Upper lobe of left lung (tissue), 4 donors: Measurements from ENCODE around the gene CTSF.

ENCODE experiments used
- EP300 ChIP-seq, 4 donors: sonication (generic); formaldehyde crosslinking; IDR thresholded peaks; one replicate each; pipeline ENCODE4 v1.5.1; 2017; ENCODE audit warnings: antibody characterized with exemption in 4 of 4, control low read depth in 2 of 4
- TF ChIP-seq, protein P1 (sequence below), 6 experiments: fragments of 450-650 bp in 4 of 6; fragments of 200-600 bp in 2 of 6; sonication (generic) in 2 of 6; IDR thresholded peaks; one replicate each; pipeline ENCODE4 v1.5.1; 2016 to 2019; ENCODE audit warnings: antibody characterized with exemption in 6 of 6

DNA sequence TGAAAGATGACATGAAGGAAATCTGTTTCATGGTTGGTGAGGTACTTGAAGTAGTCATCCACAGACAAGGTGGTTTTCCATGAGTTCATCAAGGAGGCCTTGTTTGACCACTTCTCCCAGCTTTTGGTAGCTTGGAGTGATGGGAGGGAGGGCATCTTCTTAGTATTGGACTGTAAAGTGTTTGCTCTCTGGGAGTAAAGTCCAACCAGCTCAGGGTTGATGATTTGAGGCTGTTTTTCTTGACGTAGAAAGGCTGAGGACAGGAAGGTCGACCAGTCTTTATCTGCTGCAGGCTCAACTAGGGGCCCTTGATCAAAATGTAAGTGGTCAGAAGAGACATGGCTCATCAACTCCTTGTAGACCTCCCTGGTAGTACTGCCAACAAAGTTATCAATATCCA is 22.8 kb upstream of the CTSF start:
- TF ChIP-seq, protein P1, sequence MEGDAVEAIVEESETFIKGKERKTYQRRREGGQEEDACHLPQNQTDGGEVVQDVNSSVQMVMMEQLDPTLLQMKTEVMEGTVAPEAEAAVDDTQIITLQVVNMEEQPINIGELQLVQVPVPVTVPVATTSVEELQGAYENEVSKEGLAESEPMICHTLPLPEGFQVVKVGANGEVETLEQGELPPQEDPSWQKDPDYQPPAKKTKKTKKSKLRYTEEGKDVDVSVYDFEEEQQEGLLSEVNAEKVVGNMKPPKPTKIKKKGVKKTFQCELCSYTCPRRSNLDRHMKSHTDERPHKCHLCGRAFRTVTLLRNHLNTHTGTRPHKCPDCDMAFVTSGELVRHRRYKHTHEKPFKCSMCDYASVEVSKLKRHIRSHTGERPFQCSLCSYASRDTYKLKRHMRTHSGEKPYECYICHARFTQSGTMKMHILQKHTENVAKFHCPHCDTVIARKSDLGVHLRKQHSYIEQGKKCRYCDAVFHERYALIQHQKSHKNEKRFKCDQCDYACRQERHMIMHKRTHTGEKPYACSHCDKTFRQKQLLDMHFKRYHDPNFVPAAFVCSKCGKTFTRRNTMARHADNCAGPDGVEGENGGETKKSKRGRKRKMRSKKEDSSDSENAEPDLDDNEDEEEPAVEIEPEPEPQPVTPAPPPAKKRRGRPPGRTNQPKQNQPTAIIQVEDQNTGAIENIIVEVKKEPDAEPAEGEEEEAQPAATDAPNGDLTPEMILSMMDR (IDR thresholded peaks at IDR 0.05), result no peak
- no peak for TF ChIP-seq EP300 (IDR thresholded peaks at IDR 0.05)
